AG10803 (cell line): ENCODE measurements around the gene RUVBL1.

Source experiments
- DNase-seq: peaks from one replicate; pipeline ENCODE4 v3.0.0; 2010; ENCODE audit warnings: low read depth
- H3K4me3 ChIP-seq: 2 replicates; pipeline ENCODE4 v1.5.1; 2011; ENCODE audit warnings: mild to moderate bottlenecking, low read length, control low read depth
- TF ChIP-seq, protein P1 (sequence below): conservative IDR thresholded peaks from 2 replicates; pipeline ENCODE4 v1.5.1; 2011; ENCODE audit warnings: mild to moderate bottlenecking, low read length, control low read depth, inconsistent platforms

The RUVBL1 gene

DNA sequence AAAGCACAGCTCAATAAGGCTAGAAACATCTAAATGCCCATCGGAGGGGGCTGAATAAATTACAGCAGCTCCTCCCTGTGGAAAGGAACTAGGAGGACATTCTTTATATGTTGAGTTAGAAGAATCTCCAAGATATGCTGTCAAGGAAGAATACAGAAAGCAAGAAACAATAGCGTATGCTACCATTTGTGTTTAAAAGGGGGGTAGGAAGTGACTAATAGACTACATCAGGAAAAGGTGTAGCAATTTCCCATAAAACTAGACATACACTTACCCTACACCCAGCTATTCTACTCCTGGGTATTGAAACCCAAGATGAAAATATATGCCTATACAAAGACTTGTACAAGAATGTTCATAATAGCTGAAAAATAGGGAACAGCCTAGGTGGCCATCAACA is 49.8 kb downstream of the RUVBL1 start:
- TF ChIP-seq, protein P1, sequence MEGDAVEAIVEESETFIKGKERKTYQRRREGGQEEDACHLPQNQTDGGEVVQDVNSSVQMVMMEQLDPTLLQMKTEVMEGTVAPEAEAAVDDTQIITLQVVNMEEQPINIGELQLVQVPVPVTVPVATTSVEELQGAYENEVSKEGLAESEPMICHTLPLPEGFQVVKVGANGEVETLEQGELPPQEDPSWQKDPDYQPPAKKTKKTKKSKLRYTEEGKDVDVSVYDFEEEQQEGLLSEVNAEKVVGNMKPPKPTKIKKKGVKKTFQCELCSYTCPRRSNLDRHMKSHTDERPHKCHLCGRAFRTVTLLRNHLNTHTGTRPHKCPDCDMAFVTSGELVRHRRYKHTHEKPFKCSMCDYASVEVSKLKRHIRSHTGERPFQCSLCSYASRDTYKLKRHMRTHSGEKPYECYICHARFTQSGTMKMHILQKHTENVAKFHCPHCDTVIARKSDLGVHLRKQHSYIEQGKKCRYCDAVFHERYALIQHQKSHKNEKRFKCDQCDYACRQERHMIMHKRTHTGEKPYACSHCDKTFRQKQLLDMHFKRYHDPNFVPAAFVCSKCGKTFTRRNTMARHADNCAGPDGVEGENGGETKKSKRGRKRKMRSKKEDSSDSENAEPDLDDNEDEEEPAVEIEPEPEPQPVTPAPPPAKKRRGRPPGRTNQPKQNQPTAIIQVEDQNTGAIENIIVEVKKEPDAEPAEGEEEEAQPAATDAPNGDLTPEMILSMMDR = no peak
- no peak for DNase-seq
- H3K4me3 ChIP-seq = no peak overlapping the region

DNA sequence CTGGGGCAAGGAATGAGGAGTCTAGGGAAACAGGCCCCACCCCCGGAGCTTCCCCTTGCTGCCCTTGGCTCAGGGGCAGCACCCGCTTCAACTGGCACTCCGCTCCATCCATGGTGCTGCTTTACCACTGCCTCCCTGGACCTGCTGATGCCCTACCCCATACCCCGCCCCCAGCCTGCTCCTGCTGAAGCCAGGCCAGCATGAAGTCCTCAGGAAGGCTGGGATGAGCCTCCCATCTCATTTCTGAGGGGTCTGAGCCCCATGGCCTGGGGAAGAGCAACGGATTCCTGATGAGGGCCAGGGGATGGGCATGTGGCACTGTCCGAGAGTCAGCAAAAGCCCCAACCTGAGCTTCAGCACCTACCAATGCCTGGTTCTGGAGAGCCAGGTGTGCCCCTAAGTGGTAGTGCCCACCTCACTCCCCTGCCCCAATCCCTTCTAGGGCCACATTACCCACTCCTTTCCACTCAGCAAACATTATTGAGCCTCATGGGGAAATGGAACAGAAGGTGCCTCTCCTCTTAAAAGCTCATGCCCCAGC is 50.4 kb downstream of the RUVBL1 start:
- DNase-seq = no peak
- TF ChIP-seq, protein P1 = no peak

DNA sequence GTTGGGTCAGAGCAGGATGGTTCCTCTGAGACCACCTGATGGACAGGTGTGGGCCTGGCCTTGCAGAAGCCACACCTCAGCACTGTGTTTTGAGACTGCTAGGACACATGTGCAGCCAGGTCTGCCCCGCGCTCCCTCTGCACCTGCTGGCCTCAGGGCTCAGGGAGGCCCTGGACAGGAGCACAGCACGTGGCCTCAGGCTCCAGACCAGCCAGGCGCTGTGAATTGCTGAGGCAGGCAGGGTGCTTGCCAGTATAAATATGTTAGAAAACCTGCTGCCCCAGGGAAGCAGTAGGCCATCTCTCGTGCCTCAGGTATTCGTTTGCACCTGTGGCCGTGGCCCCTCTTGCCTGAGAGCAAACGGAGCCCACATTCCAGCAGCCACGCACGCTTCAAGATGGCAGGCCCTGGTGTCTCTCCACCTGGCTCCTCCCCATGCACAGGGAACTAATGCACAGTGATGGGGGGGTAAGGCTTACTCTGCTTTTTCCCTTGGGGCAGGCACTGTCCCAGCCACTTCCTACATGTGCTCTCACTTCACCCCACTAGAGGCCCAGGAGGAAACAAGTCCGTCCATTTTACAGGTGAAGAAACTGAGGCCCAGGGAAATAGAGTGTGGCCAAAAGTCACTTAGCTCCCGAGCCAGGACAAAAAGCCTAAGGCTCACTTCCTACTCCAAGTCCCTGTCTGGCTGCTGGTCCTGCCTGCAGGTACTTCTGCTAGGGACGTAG is 51.0 kb downstream of the RUVBL1 start:
- TF ChIP-seq, protein P1 = no peak
- DNase-seq = no peak
- H3K4me3 ChIP-seq = no peak overlapping the region

More for the DNA sequence above, 50.4 kb downstream of the RUVBL1 start:
- no peak overlapping the region for H3K4me3 ChIP-seq

DNA sequence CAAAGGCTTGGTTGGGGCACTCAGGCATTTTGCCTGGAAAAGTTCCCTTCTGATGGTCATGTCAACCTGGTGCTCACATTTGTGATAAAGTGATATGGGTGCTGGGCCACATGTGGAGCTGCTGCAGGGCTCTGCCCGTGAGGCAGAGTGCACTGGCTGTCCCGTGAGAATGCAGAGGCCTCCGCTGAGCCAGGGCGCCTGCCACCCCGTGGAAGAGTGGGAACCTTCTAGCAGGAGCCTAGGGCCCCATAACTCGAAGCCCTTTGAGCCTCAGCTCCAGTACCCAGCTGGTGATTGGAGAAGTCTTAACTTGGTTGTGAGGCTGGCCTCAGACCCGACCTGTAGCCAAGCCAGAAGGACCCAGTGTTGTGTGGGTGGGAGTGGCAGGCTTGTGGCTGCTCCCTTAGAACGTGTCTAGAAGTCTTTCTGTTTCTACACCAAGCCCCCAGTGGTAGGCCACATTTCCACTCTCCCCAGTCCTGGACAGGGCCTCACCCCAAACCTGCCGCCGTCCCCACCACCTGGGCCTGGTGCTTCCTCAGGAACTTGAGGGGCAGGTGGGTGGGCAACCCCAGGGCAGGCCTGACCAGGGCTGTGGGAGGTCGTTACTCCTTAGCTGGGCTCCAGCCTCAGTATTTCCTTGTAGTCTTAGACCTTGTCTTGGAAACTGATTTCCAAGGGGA is 51.7 kb downstream of the RUVBL1 start:
- TF ChIP-seq, protein P1 = no peak
- no peak overlapping the region for H3K4me3 ChIP-seq
- no peak for DNase-seq

DNA sequence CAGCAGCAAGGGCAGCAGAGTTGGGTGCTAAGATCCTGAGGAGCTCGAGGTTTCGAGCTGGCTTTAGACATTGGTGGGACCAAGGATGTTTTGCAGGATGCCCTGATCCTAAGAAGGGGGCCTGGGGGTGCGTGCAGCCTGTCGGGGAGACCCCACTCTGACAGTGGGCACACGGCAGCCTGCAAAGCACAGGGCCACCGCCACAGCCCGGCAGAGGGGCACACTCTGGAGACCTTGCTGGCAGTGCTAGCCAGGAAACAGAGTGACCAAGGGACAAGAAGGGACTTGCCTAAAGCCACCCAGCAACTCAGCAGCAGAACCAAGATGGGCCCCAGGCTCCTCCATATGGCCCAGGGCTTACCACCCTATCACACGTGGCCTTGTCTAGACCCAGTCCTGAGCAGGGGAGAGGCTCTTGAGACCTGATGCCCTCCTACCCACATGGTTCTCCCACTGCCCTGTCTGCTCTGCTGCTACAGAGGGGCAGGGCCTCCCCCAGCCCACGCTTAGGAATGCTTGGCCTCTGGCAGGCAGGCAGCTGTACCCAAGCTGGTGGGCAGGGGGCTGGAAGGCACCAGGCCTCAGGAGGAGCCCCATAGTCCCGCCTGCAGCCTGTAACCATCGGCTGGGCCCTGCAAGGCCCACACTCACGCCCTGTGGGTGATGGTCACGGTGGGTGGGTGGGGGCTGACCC is 52.6 kb downstream of the RUVBL1 start:
- no peak overlapping the region for H3K4me3 ChIP-seq
- no peak for DNase-seq
- TF ChIP-seq, protein P1 = no peak

DNA sequence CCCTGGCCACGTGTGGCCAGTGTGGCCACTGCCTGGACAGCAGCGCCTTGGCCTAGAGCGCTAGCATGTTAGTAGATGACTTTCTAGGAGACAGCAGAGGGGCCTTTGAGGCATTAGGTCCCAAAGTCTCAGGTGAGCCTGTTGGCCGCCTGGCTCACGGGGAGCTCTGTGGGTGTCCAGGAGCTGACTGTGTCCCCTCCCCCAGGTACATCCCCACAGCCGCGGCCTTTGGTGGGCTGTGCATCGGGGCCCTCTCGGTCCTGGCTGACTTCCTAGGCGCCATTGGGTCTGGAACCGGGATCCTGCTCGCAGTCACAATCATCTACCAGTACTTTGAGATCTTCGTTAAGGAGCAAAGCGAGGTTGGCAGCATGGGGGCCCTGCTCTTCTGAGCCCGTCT is 54.3 kb downstream of the RUVBL1 start:
- TF ChIP-seq, protein P1 = no peak
- no peak overlapping the region for H3K4me3 ChIP-seq
- DNase-seq = no peak
